ENCODE results near the gene ZC3H12C. TPM values are rescaled to one million over a fixed set of nuclear protein-coding genes. Genes with fewer than 3 reads are reported as not detected.

Gene ZC3H12C
- total RNA-seq, 2 experiments from 2014 or later: not detected

- Histone ChIP-seq H3K4me1 (ENCODE audit: insufficient read depth, low read length, poor library complexity, severe bottlenecking) (no peaks in the 10 kb centered on the region), H3K27ac (ENCODE audit: low read depth, low read length, poor library complexity, severe bottlenecking) (no peak overlapping the region), H3K4me2 (ENCODE audit: low read length) (no peak overlapping the region), H3K36me3 (ENCODE audit: insufficient read depth, low read length) (no peaks in the 10 kb centered on the region), H3K4me3 (ENCODE audit: low read depth, low read length, poor library complexity, severe bottlenecking) (no peak overlapping the region), H3K9me2 (ENCODE audit: insufficient read depth, low read length) (no peaks in the 10 kb centered on the region), H2AFZ (ENCODE audit: low read length) (no peak overlapping the region), H4K20me1 (ENCODE audit: insufficient read depth, low read length) (no peaks in the 10 kb centered on the region), H3K9me3 (ENCODE audit: low read length) (no peaks in the 10 kb centered on the region), H3K79me2 (ENCODE audit: insufficient read depth, low read depth, low read length) (no peaks in the 10 kb centered on the region)
- ChIA-PET CTCF (ENCODE audit: unreplicated experiment) (no interaction called here), POLR2A (interaction anchor here (0.5 kb wide), 1 partner anchor 192 kb away, joined by 3 read pairs; no protein-coding TSS in a partner anchor)
- intact Hi-C loops (cut with micrococcal nuclease; ENCODE audit: unreplicated experiment): no loop called here
- BruUV-seq (replicated peaks): no TSS peak
- TF ChIP-seq CTCF (conservative IDR thresholded peaks at IDR 0.05; ENCODE audit: low read length) (no peak), EZH2phosphoT487 (IDR thresholded peaks at IDR 0.05; ENCODE audit: borderline replicate concordance, low read depth, low read length) (no peak)
- DNase-seq (ENCODE audit: low spot score): no peak
These were observed 75.0 kb downstream of the ZC3H12C start for GRCh38 chr11:110168033-110168803.

GRCh38 chr11:110169738-110170137 lies 76.5 kb downstream of the ZC3H12C start:
- no TSS peak for BruUV-seq (replicated peaks)
- no peak overlapping the region for H3K27ac ChIP-seq (ENCODE audit: low read depth, low read length, poor library complexity, severe bottlenecking)
- TF ChIP-seq CTCF (conservative IDR thresholded peaks at IDR 0.05; ENCODE audit: low read length) (no peak), EZH2phosphoT487 (IDR thresholded peaks at IDR 0.05; ENCODE audit: borderline replicate concordance, low read depth, low read length) (no peak)
- intact Hi-C loops (cut with micrococcal nuclease; ENCODE audit: unreplicated experiment): no loop called here
- ChIA-PET CTCF (ENCODE audit: unreplicated experiment) (no interaction called here), POLR2A (no interaction called here)
- H3K79me2 ChIP-seq (ENCODE audit: insufficient read depth, low read depth, low read length): no peaks in the 10 kb centered on the region
- H2AFZ ChIP-seq (ENCODE audit: low read length): no peak overlapping the region
- no peaks in the 10 kb centered on the region for H3K9me2 ChIP-seq (ENCODE audit: insufficient read depth, low read length)
- no peak overlapping the region for H3K4me2 ChIP-seq (ENCODE audit: low read length)
- no peaks in the 10 kb centered on the region for H4K20me1 ChIP-seq (ENCODE audit: insufficient read depth, low read length)
- H3K36me3 ChIP-seq (ENCODE audit: insufficient read depth, low read length): no peaks in the 10 kb centered on the region
- no peaks in the 10 kb centered on the region for H3K9me3 ChIP-seq (ENCODE audit: low read length)
- H3K4me3 ChIP-seq (ENCODE audit: low read depth, low read length, poor library complexity, severe bottlenecking): no peak overlapping the region
- DNase-seq (ENCODE audit: low spot score): no peak
- H3K4me1 ChIP-seq (ENCODE audit: insufficient read depth, low read length, poor library complexity, severe bottlenecking): no peaks in the 10 kb centered on the region

- Histone ChIP-seq H3K27ac (ENCODE audit: low read depth, low read length, poor library complexity, severe bottlenecking) (no peak overlapping the region), H3K4me2 (ENCODE audit: low read length) (no peak overlapping the region), H4K20me1 (ENCODE audit: insufficient read depth, low read length) (no peaks in the 10 kb centered on the region), H2AFZ (ENCODE audit: low read length) (no peak overlapping the region), H3K4me3 (ENCODE audit: low read depth, low read length, poor library complexity, severe bottlenecking) (no peak overlapping the region), H3K9me2 (ENCODE audit: insufficient read depth, low read length) (no peaks in the 10 kb centered on the region), H3K9me3 (ENCODE audit: low read length) (no peaks in the 10 kb centered on the region), H3K4me1 (ENCODE audit: insufficient read depth, low read length, poor library complexity, severe bottlenecking) (no peaks in the 10 kb centered on the region), H3K79me2 (ENCODE audit: insufficient read depth, low read depth, low read length) (no peaks in the 10 kb centered on the region), H3K36me3 (ENCODE audit: insufficient read depth, low read length) (no peaks in the 10 kb centered on the region)
- CTCF ChIA-PET (ENCODE audit: unreplicated experiment): interaction anchor here (0.6 kb wide), 1 partner anchor 290 kb away, joined by 3 read pairs; no protein-coding TSS in a partner anchor
- no peak for DNase-seq (ENCODE audit: low spot score)
- TF ChIP-seq EZH2phosphoT487 (IDR thresholded peaks at IDR 0.05; ENCODE audit: borderline replicate concordance, low read depth, low read length) (no peak), CTCF (conservative IDR thresholded peaks at IDR 0.05; ENCODE audit: low read length) (no peak)
- BruUV-seq (replicated peaks): no TSS peak
- POLR2A ChIA-PET: no interaction called here
- intact Hi-C loops (cut with micrococcal nuclease; ENCODE audit: unreplicated experiment): no loop called here
These were observed 79.4 kb downstream of the ZC3H12C start for GRCh38 chr11:110172468-110173065.
